K562 (cell line): ENCODE measurements around the gene CTSZ. TPM values are rescaled to one million over a fixed set of nuclear protein-coding genes. Genes with fewer than 3 reads are reported as not detected.
A peak's percentile ranks its signal among the peaks of the same experiment; 100 is the strongest.

Experiments used
- ATAC-seq: fragments of 200-7000 bp; cut with Tn5 transposase; 3 replicates; pipeline ENCODE4 v1.9.1; 2020; ENCODE audit warnings: moderate library complexity
- BruUV-seq: library from RNA; stranded (reverse); fragments of 400-500 nt; replicated peaks from 2 replicates; lab custom pipeline; 2021; lab: Mats Ljungman, UMichigan
- CTCF ChIA-PET: fragments of 300-600 bp; formaldehyde crosslinking; extraction: SDS; loops from one replicate; lab custom pipeline; 2021; ENCODE audit warnings: low intra/inter-chr PET ratio; lab: Yijun Ruan, JAX
- POLR2A ChIA-PET: fragments of 300-600, 350-650 bp; sonication (Branson Sonifier 250); formaldehyde crosslinking; extraction: SDS; loops from one replicate; lab custom pipeline; 2021; ENCODE audit warnings: antibody characterized with exemption, inconsistent platforms; lab: Yijun Ruan, JAX
- DNase-seq, 4 experiments: peaks; one replicate each; pipeline versions ENCODE4 v3.0.0 to v3.0.0-alpha.2; 2011 to 2018; ENCODE audit warnings: low spot score in 3 of 4, mixed read lengths in 3 of 4; ENCODE audit errors: extremely low read depth in 1 of 4
- FAIRE-seq: peaks from 2 replicates; lab custom pipeline; 2011; peaks lifted over from hg19 to GRCh38; lab: Jason Lieb, UNC
- H2AFZ ChIP-seq: 2 replicates; pipeline ENCODE4 v1.6.0; 2011; ENCODE audit warnings: low read depth, low read length, control low read depth, inconsistent platforms
- H3K27ac ChIP-seq: fragments of 200-600 bp; 3 replicates; pipeline ENCODE4 v1.8.0; 2011; ENCODE audit warnings: low read depth, mild to moderate bottlenecking, control low read depth, inconsistent platforms, low read length, moderate library complexity, mixed read lengths; ENCODE audit errors: extremely low read depth
- H3K27me3 ChIP-seq, 2 experiments: fragments of 300-600 bp in 1 of 2; 2 replicates in 1 of 2; 3 replicates in 1 of 2; pipeline versions ENCODE4 v1.6.0 to v1.8.0; 2011; ENCODE audit warnings: inconsistent platforms in 2 of 2, low read length in 2 of 2, mild to moderate bottlenecking in 1 of 2, mixed read lengths in 1 of 2, moderate library complexity in 1 of 2; ENCODE audit not compliant: control insufficient read depth in 2 of 2, insufficient read depth in 2 of 2
- H3K36me3 ChIP-seq: fragments of 300-600 bp; 3 replicates; pipeline ENCODE4 v1.8.0; 2011; ENCODE audit warnings: mild to moderate bottlenecking, low read length, inconsistent platforms; ENCODE audit not compliant: control insufficient read depth, insufficient read depth
- H3K4me1 ChIP-seq, 2 experiments: fragments of 200-600 bp in 1 of 2; replicated peaks in 1 of 2; 2 replicates in 1 of 2; 3 replicates in 1 of 2; pipeline versions ENCODE4 v1.5.1 to v1.8.0; 2011; ENCODE audit warnings: inconsistent platforms in 2 of 2, low read length in 2 of 2, mild to moderate bottlenecking in 1 of 2, mixed read lengths in 1 of 2, moderate library complexity in 1 of 2; ENCODE audit not compliant: control insufficient read depth in 2 of 2, insufficient read depth in 2 of 2
- H3K4me2 ChIP-seq: 2 replicates; pipeline ENCODE4 v1.6.1; 2011; ENCODE audit warnings: low read length, control low read depth, inconsistent platforms, mixed read lengths; ENCODE audit not compliant: insufficient read depth
- H3K4me3 ChIP-seq: fragments of 200-600 bp; sonication (generic), shearing (Covaris generic); 2 replicates; pipeline ENCODE4 v1.5.1; 2016; ENCODE audit warnings: control low read depth, inconsistent platforms
- H3K79me2 ChIP-seq: fragments of 200-600 bp; 3 replicates; pipeline ENCODE4 v1.8.0; 2011; ENCODE audit warnings: low read length, inconsistent platforms; ENCODE audit not compliant: control insufficient read depth, insufficient read depth
- H3K9ac ChIP-seq, 2 experiments: 2 replicates each; pipeline versions ENCODE4 v1.6.0 to v1.6.1; 2011; ENCODE audit warnings: low read depth in 2 of 2, low read length in 2 of 2, control low read depth in 1 of 2, inconsistent platforms in 1 of 2, mild to moderate bottlenecking in 1 of 2, mixed read lengths in 1 of 2; ENCODE audit not compliant: insufficient read depth in 1 of 2
- H3K9me1 ChIP-seq: one replicate; pipeline ENCODE4 v1.6.0; 2011; ENCODE audit warnings: inconsistent platforms, mild to moderate bottlenecking, low read length, moderate library complexity; ENCODE audit not compliant: control insufficient read depth, insufficient read depth
- H3K9me3 ChIP-seq: replicated peaks from 2 replicates; pipeline ENCODE4 v1.5.1; 2011; ENCODE audit warnings: low read depth, low read length, inconsistent platforms; ENCODE audit not compliant: control insufficient read depth, insufficient read depth
- H4K20me1 ChIP-seq: replicated peaks from 2 replicates; pipeline ENCODE4 v1.6.1; 2011; ENCODE audit warnings: low read length, inconsistent platforms, mixed read lengths; ENCODE audit not compliant: control insufficient read depth, insufficient read depth
- BRF2 ChIP-seq: IDR thresholded peaks from 3 replicates; pipeline ENCODE4 v1.6.1; 2011; ENCODE audit warnings: borderline replicate concordance, mild to moderate bottlenecking; ENCODE audit not compliant: insufficient read length, insufficient read depth
- CHD2 ChIP-seq: IDR thresholded peaks from 2 replicates; pipeline ENCODE4 v1.6.1; 2011; ENCODE audit warnings: low read depth, low read length
- FOS ChIP-seq: IDR thresholded peaks from 3 replicates; pipeline ENCODE4 v1.6.1; 2011; ENCODE audit not compliant: insufficient read length; ENCODE audit errors: extremely low read depth
- HNRNPUL1 ChIP-seq: fragments of 200-400 bp; formaldehyde crosslinking; IDR thresholded peaks from 2 replicates; pipeline ENCODE4 v1.6.1; 2017; ENCODE audit warnings: low read length
- JUN ChIP-seq, 2 experiments: sonication (generic) in 1 of 2; formaldehyde crosslinking in 1 of 2; IDR thresholded peaks; 2 replicates each; pipeline versions ENCODE4 v1.6.1 to v1.8.0; 2012 to 2022; ENCODE audit warnings: borderline replicate concordance in 2 of 2, mild to moderate bottlenecking in 2 of 2, improper control_type of control experiment in 1 of 2, low read depth in 1 of 2, low read length in 1 of 2, missing genetic modification reagents in 1 of 2
- MEF2D ChIP-seq: conservative IDR thresholded peaks from 2 replicates; pipeline ENCODE4 v1.6.1; 2016; ENCODE audit warnings: low read depth, missing genetic modification characterization, missing compliant biosample characterization
- MEIS2 ChIP-seq: fragments of 450-650 bp; IDR thresholded peaks from 2 replicates; pipeline ENCODE4 v1.6.1; 2014; ENCODE audit warnings: mild to moderate bottlenecking; ENCODE audit not compliant: partially characterized antibody
- PBX2 ChIP-seq, 2 experiments: IDR thresholded peaks in 1 of 2; conservative IDR thresholded peaks in 1 of 2; 2 replicates each; pipeline ENCODE4 v1.6.1; 2016; ENCODE audit warnings: low read depth in 2 of 2, mild to moderate bottlenecking in 1 of 2, missing compliant biosample characterization in 1 of 2, missing genetic modification characterization in 1 of 2, moderate library complexity in 1 of 2
- RBM22 ChIP-seq: fragments of 200-400 bp; formaldehyde crosslinking; IDR thresholded peaks from 2 replicates; pipeline ENCODE4 v1.6.1; 2018; ENCODE audit warnings: low read length, low read depth; ENCODE audit not compliant: poor library complexity, severe bottlenecking
- RBM25 ChIP-seq: fragments of 200-400 bp; formaldehyde crosslinking; IDR thresholded peaks from 2 replicates; pipeline ENCODE4 v1.6.1; 2018; ENCODE audit warnings: low read length, low read depth, moderate library complexity; ENCODE audit not compliant: severe bottlenecking
- SETDB1 ChIP-seq: IDR thresholded peaks from one replicate; pipeline ENCODE4 v1.6.1; 2012; ENCODE audit warnings: low read length, control low read depth, inconsistent platforms
- SMARCC2 ChIP-seq: fragments of 450-650 bp; IDR thresholded peaks from 2 replicates; pipeline ENCODE4 v1.6.1; 2017; ENCODE audit warnings: antibody characterized with exemption, moderate library complexity, mild to moderate bottlenecking, low read depth
- ZC3H4 ChIP-seq: sonication (generic); formaldehyde crosslinking; IDR thresholded peaks from 2 replicates; pipeline ENCODE4 v1.9.0; 2021; ENCODE audit warnings: missing genetic modification reagents, borderline replicate concordance
- ZNF133 ChIP-seq: fragments of 250-450 bp; sonication (Bioruptor Pico); IDR thresholded peaks from 2 replicates; pipeline ENCODE4 v1.4.0; 2020; ENCODE audit warnings: mild to moderate bottlenecking
- ZNF655 ChIP-seq: fragments of 250-450 bp; sonication (Bioruptor Pico); IDR thresholded peaks from 2 replicates; pipeline ENCODE4 v1.5.0; 2021
- WGBS: fragments of 100-300 bp; shearing (Covaris generic); methylation state at CpG from one replicate; pipeline ENCODE4 v1.1.6; 2016; ENCODE audit warnings: low coverage, mixed read lengths; ENCODE audit not compliant: insufficient coverage; ENCODE audit errors: missing lambda C conversion rate; 5-methylcytosine and 5-hydroxymethylcytosine counted together
- in situ Hi-C: fragments of 300-500 bp; cut with MboI; formaldehyde crosslinking; loops from 4 replicates; pipeline ENCODE4 v1.15.0; 2018; ENCODE audit warnings: inconsistent platforms, mixed read lengths
- intact Hi-C: fragments of 100-400 bp; cut with micrococcal nuclease; formaldehyde crosslinking; loops from 2 replicates; pipeline ENCODE4 v1.14.2; 2022
- polyA plus RNA-seq, 8 experiments: library from polyadenylated mRNA; depleted of rRNA in 4 of 8; stranded (reverse) in 5 of 8; unstranded in 3 of 8; fragments of >200 nt; fragmentation: Nextera tagmentation in 2 of 8; fragmentation: Illumina TruSeq in 1 of 8; extraction: Ambion mirVana in 2 of 8; extraction: Trizol in 1 of 8; gene quantifications; 2 replicates each; pipeline versions ENCODE4 v1.2.1 to v1.2.3, GENCODE V29; 2011 to 2014; ENCODE audit warnings: inconsistent platforms in 1 of 8, missing spikeins in 1 of 8
- total RNA-seq, 7 experiments: library from RNA; depleted of rRNA in 6 of 7; stranded (reverse); fragments of >200 nt in 6 of 7; fragmentation: Illumina TruSeq in 2 of 7; extraction: Trizol in 2 of 7; gene quantifications; 2 replicates each; pipeline versions ENCODE4 v1.2.1 to v1.2.3, GENCODE V29; 2011 to 2021; ENCODE audit warnings: low replicate concordance in 1 of 7

The CTSZ gene
- total and polyA plus RNA-seq, 9 of the 15 experiments (the other 6 are each of a cell fraction or from before 2014, with no cell fraction given) = 1.6 to 143 (median 82.8) TPM

GRCh38 chr20:59051666-59052185, 44.7 kb upstream of the CTSZ start:
- Histone ChIP-seq H3K9ac (no peak overlapping the region), H2AFZ (no peak overlapping the region), H3K4me1 (peaks cover 0 to 8% of the 10 kb centered on the region in 2 experiments; a peak in 2 of 5 replicates), H3K9me3 (no peaks in the 10 kb centered on the region), H3K4me3 (no peak overlapping the region)
- POLR2A ChIA-PET = interaction anchor here (0.8 to 1.0 kb wide), 2 partner anchors 8 to 24 kb away, joined by 3 read pairs; no protein-coding TSS in a partner anchor
- 1% methylated on average over 6 of the region's 6 CpGs for WGBS
- FAIRE-seq (no peak), DNase-seq (no peak), ATAC-seq (no peak)
- CTCF ChIA-PET = no interaction called here
- intact Hi-C loops = no loop called here
- TF ChIP-seq MEF2D (tag) = no peak
- TF ChIP-seq MEIS2 = peak; percentile 46
- no peak for TF ChIP-seq SETDB1
- no peak for TF ChIP-seq BRF2
- TF ChIP-seq ZNF655 (CRISPR knock-in tag) = no peak
- no peak for TF ChIP-seq CHD2
- no peak for TF ChIP-seq ZNF133 (CRISPR knock-in tag)
- no peak for TF ChIP-seq HNRNPUL1
- TF ChIP-seq JUN (IDR thresholded peaks at IDR 0.05; ENCODE audit: borderline replicate concordance, low read depth, low read length) = no peak
- TF ChIP-seq JUN (CRISPR knock-in tag; IDR thresholded peaks at IDR 0.05; ENCODE audit: borderline replicate concordance) = no peak
- no peak for TF ChIP-seq PBX2 (CRISPR knock-in tag; IDR thresholded peaks at IDR 0.05; ENCODE audit: low read depth)
- peak; percentile 63 for TF ChIP-seq PBX2 (tag; conservative IDR thresholded peaks at IDR 0.05; ENCODE audit: low read depth)
- TF ChIP-seq RBM25 = no peak
- TF ChIP-seq ZC3H4 (CRISPR knock-in tag) = no peak
- TF ChIP-seq SMARCC2 = no peak
- no peak for TF ChIP-seq RBM22
- TF ChIP-seq FOS = no peak
- TF ChIP-seq, all 486 proteins: peak for 2
- in situ Hi-C loops = no loop called here
- Histone ChIP-seq H3K36me3 (no peaks in the 10 kb centered on the region), H3K79me2 (no peaks in the 10 kb centered on the region), H3K27me3 (peaks cover 19 to 26% of the 10 kb centered on the region in 2 experiments), H3K9me1 (no peaks in the 10 kb centered on the region), H3K27ac (no peak overlapping the region), H4K20me1 (no peaks in the 10 kb centered on the region), H3K4me2 (no peak overlapping the region)
- no TSS peak for BruUV-seq
